HL-60/S4 treated with retinoic acid at 250 ng/mL for 4 days and 3 days (cell line): ENCODE measurements around the gene GVQW3.

ENCODE experiments used
- in situ Hi-C: fragments of 300-500 bp; cut with MboI; formaldehyde crosslinking; loops from 2 replicates; pipeline ENCODE4 v1.7.0; 2022; ENCODE audit warnings: low sequenced_read_pairs

GVQW3 gene

DNA sequence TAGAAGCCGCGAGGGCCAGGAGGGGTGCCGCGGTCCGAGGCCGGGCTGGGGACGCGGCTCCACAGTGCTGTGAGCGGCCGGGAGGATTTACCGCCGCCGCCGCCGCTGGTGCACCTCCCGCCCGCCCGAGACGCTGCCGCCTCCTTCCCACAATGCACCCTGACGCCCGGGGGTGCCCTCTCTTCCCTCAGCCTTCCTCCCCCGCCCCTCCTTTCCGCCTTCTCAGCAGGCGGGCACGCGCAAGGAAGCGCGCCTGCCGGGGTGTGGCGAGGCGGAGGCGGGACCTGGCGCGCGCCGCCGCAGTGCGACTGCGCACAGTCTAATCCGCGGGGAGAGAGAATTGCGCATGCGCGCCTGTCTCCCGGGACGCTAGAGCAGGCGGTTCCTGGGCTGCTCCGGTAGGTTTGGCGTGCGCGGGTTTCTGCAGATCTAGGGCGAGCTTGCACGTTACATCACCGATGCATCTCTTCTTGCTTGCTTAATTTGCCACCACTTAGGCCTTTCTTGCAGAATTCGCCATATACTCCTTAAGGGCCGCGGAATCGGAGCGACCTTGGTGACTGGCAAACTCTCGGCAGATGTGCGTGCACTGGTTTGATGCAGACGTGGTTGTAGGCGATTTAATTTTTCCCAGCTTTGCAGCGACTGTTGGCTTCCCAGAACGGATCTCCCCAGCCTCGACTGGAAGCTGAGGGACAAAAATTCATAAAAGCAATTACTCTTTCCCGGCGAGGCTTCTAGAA lies at the start of gene GVQW3, which contains the start of gene THAP12:
GVQW3 (plus strand) TSS at position 347 of the 743 bp plus-strand sequence. CDS start 506 bp downstream, outside the sequence.
THAP12 (minus strand) TSS at position 156 of the 743 bp plus-strand sequence. CDS start 296 bp downstream, outside the sequence.
- in situ Hi-C loops: no loop called here

DNA sequence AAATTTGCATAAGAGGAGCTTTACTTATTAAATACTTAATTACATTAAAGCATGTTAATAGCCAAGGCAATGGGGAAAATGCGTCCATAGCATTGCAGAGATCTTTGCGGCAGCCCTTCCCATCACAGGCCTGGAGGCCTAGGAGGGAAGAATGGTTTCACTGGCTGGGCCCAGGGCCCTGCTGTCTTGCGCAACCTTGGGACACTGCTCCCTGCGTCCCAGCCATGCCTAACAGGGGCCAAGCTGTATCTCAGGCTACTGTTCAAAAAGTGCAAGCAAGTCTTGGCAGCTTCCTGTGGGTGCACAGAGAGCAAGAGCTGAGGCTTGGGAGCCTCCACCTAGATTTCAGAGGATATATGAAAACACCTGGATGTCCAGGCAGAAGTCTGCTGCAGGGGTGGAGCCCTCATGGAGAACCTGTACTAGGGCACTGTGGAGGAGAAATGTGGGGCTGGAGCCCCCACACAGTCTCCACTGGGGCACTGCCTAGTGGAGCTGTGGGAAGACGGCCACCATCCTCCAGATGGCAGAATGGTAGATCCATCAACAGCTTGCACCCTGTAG lies 46.2 kb upstream of the GVQW3 start:
- in situ Hi-C loops: no loop called here

DNA sequence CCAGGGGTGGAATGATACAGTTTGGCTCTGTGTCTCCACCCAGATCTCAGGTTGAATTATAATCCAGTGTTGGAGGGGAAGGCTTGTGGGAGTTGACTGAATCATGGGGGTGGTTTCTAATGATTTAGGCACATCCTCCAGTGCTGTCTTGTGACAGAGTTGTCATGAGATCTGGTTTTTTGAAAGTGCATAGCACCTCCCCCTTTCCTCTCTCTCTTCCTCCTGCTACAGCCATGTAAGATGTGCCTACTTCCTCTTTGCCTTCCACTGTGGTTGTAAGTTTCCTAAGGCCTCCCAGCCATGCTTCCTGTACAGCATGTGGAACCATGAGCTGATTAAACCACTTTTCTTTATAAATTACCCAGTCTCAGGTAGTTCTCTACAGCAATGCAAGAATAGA lies 45.3 kb upstream of the GVQW3 start:
- in situ Hi-C loops: no loop called here

DNA sequence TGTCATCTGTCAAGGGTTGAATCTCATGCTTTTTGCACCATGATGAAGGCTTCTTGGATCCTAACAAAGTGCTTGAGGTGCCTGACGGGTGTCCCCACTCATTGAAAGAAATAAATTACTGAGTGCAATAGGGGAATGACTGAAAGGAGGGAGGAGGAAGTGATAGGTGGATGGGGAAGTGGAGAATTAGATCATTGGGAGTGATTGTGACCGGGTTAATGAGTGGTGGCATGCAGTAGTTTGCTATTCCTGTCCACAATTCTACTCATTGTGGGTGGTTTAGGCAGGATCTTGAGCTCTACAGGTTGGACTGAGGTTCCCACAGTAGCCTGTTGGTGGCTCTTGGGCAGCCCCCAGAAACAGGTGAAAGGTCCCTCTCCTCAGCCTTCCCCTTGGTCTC lies 44.5 kb upstream of the GVQW3 start:
- in situ Hi-C loops: no loop called here

DNA sequence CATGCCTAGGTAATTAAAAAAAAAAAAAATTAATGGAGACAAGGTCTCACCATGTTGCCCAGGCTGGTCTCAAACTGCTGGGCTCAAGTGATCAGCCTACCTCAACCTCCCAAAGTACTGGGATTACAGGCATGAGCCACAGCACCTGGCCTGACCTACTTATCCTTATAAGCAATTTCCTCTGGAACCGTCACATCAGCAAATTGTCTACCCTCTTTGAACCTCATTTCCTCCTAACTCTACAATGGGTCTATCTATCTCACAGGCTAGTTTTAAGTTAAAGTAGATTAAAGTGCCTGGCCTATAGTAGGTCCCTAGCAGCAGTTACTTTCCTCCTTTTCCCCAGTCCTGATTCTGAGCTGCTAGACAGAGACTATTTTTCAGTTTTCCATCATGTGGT lies 43.7 kb upstream of the GVQW3 start:
- in situ Hi-C loops: no loop called here

DNA sequence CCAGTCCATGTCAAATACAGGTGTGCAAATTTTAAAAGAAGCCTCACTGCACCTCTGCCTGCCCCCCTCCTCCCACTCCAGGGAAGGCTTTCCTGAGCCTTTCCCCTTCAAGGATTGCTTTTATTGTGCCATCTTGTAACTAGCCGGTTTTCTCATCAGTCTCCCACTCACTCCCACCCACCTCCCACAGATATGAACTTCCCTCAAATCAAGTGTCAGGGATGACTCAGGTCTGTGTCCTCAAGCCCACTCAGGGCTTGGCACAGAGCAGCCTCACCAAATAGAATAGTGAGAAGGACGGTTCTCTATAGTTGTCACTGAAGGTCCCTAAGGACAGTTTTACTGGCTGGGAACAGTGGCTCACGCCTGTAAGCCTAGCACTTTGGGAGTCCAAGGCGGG lies 43.2 kb upstream of the GVQW3 start:
- in situ Hi-C loops: no loop called here

DNA sequence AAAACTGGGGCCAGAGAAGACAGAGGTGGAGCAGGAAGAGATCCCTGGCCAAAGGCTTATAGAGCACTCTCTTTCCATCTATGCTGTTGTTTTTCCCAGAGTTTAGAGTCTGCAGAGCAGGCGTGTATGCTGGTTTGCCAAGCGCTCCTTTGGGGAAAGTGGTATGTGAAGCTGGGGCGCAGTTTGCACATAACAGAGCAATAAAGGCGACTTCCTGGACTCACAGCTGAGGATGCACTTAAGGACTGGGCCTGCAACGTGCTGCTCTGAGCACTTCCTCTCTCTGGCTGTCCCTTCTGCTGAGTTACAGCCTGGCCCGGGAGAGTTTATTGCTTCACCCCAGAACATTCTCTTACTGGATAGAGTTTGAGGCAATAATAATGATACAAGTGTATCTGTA lies 41.9 kb upstream of the GVQW3 start:
- in situ Hi-C loops: no loop called here

DNA sequence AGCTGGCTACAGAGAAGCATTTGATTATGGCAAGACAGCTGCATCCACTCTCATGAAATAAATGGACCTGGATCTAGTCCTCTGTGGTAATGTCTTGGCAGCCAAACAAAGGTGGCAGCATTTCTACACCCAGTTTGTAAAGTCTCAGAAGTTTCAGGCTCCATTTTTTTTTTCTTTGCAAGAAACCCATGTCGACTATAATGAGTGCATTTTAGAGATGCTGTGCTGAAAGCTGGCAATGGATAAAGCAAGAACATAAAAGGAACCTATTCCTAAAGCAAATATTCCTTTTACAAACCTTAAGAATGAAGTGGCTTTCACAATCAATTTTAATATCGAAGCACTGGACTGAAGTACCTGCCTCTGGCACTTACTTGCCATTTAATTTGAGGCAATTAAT lies 33.7 kb upstream of the GVQW3 start:
- in situ Hi-C loops: no loop called here

DNA sequence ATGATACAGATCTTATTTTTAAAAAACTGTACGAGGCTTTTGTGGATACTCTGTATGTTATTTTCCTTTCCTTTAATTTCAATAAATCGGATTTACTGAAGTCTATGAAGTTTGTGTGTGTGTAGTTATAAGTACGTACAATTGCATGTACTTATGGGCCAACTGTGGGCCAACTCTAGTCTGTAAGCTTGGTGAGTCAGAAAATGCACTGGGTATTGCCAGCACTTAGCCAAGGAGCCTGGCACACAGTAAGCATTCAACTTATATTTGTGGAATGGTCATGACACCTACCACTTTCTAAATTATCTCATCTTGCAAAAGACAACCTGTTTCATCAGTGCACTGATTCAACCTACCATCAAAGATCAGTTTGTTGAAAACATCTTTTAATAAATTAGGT lies 32.8 kb upstream of the GVQW3 start:
- in situ Hi-C loops: no loop called here

DNA sequence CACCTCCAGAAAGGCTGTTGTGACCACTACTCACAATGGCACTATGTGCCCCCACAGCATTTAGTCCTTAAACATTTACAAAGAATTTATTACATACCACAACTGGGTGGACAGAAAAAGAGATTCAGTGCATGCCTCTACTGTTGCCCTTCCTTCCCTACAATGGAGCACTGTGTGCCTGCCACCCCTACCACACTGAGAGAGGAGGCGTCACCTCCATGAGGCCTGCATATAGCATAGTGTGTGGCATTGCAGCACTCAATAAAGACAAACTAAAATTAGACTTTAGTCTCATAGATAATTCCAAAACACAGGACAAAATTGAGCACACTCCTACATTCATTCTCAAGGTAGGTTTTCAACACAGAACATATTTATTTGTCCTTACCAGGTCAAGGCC lies 26.0 kb upstream of the GVQW3 start:
- in situ Hi-C loops: no loop called here

DNA sequence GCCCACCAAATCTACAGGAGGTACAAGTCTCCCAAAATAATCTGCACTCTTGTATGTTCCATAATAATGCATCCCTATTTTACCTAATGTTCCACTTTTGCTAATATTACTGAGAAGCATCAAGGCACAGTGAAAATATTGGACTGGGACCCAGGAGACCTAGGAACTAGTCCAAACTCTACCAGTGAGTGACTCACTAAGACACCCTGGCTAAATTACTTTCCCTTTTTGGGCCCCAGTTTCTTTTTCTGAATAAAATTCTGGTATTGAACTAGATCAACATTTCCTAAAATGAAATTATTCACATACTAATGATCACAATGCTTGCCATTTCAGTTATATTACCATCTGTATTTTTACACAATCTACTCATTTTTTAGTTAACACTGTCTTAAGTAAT lies 19.7 kb upstream of the GVQW3 start:
- in situ Hi-C loops: no loop called here

DNA sequence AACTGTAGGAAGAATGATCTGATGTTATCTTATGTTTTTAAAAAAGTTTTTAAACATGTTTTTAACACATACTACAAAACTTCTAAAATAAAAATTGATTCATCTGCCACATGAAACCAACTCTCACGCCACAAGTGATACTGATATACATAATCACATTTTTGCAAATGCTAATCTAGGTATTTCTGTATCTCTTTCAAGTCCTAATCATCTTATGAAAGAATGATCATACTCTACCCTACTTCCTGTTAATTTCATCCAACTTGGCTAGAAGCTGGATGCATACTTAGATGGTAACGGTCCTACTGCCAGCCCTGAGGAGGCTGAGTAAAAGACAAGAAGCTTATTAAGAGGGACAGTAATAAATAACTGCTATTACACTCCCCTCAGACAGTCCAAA lies 19.3 kb upstream of the GVQW3 start:
- in situ Hi-C loops: no loop called here

DNA sequence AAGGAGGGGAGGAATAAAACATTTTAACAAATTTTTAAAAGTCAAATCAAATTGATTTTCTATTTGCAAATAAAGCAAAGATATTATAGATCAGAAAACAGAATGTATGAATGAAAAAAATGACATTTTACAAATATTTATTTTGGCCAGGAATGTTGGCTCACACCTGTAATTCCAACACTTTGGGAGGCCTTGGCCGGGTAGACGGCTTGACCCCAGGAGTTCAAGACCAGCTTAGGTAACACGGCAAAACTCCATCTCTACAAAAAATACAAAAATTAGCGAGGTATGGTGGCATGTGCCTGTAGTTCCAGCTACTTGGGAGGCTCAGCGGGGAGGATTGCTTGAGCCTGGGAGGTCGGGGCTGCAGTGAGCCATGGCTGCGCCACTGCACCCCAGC lies 18.4 kb upstream of the GVQW3 start:
- in situ Hi-C loops: no loop called here

DNA sequence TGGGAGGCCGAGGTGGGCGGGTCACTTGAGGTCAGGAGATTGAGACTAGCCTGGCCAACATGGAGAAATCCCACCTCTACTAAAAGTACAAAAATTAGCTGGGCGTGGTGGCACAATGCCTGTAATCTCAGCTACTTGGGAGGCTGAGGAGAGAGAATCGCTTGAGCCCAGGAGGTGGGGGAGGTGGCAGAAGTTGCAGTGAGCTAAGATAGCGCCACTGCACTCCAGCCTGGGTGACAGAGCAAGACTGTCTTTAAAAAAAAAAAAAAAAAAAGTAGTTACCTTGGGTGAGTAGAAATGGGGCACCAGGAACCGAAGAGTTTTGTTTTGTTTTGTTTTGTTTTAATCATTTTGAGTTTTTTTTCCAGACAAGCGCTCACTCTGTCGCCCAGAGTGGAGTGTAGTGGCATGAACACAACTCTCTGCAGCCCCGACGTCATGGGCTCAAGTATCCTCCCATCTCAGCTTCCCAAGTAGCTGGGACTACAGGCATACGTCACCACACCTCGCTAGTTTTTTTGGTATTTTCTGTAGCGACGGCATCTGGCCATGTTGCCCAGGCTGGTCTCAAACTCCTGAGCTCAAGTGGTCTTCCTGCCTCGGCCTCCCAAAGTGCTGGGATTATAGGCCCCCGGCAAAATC lies 16.0 kb upstream of the GVQW3 start:
- in situ Hi-C loops: no loop called here

DNA sequence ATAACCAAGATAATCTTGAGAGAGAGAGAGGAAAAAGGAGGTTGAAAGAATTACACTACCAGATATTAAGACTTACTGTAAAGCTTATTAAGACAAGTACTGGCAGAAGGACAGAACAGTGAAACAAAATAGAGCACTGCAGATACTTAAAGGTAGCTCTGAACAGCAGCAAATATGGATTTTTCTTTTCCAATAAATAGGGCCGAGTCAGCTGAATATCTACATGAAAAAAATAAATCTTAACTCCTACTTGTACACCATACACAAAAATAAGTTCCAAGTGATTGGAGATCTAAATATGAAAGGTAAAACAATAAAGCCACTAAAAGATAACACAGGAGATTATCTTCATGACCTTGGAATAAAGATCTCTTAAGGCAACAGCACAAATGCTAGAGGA lies 12.6 kb upstream of the GVQW3 start:
- in situ Hi-C loops: no loop called here

DNA sequence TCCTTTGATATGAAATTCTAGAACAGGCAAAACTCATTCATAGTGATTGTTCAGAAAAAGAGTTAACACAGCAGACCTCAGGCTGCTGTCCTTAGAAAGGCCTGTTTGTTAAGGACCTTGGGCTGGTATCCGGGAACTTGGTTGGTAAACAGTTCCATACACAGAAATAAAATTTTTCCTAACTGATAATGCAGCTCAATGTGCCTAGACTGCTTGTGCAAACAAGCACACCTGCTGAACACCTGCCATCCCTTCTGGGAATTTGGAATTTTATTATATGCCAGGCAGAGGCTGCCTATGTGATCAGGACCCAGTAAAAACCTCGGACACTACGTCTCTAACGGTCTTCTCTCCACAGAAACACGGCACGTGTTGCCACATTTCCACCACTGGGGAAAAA lies 11.7 kb upstream of the GVQW3 start:
- in situ Hi-C loops: no loop called here

DNA sequence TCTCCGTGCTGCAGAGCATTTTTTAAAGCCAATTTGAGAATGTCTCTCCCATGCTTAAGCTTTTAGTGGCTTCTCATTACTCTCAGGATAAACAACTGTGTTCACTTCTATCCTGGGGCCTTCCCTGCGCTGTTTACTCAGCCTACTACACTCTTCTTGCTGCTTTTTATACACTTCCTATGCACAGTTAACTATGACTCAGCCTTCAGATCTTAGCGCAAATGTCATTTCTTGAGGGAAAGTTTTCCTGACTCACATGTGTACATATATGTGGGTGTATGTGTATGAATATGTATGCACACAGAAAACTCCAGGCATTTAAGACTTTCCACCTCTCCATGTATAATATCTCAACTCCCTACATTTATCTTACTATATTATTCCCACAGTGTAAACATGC lies 10.0 kb upstream of the GVQW3 start:
- in situ Hi-C loops: no loop called here

DNA sequence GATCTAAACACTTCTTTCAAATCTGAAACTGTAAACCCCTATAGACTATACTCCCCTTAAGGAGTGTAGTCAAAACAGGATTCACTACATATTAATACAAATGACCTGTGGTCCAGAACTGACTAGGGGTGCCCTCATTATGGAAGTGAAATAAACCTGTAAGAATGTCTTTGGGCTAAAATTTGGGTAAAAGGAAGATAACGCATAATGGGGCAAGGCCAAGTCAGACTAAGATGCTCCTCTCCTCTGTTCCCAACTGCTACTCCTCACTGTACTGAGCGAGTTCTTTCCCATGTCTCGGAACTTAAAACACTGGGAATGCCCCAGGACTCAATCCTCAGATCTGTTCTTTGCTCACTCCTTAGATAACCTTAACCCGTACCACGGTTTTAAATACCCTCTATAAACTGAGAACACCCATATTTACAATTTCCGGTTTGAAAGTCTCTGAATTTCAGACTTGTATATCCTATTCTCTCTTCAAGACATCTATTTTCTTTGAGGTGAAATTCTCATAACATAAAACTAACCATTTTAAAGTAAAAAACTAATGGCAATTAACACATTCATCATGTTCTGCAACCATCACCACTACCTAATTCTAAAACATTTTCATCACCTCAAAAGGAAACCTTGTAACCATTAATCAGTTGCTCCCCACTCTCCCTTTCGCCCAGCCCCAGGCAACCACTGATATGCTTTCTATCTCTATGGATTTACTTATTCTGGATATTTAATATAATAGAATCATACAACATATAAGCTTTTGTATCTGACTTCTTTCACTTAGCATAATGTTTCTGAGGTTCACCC lies 4.2 kb upstream of the GVQW3 start:
- in situ Hi-C loops: no loop called here

DNA sequence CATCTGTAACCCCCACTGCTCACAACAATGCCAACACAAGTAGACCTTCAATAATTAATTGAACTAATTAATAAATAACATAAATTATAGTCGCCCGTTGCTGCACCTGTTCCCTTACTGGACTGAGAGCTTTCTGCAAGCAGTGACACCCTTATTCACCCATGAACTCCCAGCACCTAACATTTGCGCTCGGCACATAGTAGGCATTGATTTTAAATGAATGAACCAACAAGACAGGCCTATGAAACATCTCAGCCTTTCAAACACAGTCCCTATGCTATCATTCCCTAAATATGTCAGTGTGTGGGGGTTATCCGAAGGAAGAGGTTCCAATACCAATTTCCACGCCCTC lies 1.3 kb upstream of the GVQW3 start:
- in situ Hi-C loops: no loop called here

DNA sequence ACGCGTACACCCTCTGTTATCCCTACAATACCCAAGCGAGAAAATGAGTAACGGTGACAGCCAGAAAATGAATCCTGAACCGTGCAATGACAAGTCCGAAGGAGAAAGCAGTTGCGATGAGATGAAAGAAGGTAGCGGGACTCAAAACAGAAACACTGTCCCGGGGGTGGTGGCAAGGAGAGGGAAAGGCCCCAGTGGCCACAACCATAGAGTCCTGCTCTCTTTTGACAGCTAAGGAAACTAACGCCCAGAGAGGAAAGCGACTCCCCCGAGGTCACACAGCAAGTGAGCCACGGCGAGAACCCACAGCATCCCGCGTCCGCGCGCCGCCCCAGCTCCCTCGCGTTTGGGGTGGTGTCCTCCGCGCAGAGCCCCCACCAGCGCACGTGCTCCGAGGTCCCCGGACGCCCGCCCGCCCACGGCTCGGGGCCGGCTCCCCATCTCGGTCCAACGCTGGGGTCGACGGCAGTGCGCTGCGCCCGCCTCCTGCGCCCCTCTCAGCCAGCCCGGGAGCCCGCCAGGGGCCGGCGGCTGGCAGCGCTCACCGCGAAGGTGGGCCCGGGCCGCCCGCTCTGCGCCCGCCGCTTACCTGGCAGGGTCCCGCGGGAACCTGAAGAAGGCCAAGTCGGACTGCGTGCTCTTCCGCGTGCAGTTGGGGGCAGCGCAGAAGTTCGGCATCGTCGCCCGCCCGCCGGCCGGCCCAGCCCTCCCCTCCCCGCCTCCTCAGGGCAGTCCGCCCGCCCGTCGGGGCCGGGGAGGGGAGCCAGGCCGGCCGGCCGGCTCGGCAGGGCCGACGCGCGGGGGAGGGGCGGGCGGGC lies 755 bp upstream of the GVQW3 start:
- in situ Hi-C loops: no loop called here

DNA sequence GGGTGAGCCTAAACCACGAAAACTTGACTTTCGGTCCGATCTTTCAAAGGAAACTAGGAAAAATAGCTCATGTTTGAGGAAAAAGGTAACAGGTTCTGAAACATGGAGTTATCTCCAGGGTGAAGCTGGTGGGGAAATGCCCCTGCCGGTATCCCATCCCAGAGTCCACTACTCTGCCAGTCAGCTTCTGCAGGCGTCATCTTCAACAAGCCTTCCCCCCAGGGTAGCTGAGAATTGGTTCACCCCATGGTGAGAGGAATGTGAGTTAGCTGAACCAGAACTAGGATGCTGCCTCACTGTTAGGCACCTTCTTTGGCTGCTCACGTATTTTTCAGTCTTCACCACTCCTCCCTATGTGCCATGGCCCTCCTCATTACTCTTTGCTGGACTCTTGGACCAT lies 1.1 kb downstream of the GVQW3 start:
- in situ Hi-C loops: no loop called here
